ENCODE data around the gene KCNMA1.
"Not testable (repeated sequence)": the region's sequence is repeated elsewhere in the genome, so short reads cannot be mapped to it uniquely, and the experiment has no call there.

The KCNMA1 gene

GRCh38 chr10:77592946-77593636 lies 44.5 kb downstream of the KCNMA1 start:
- H3K9me3 ChIP-seq (ENCODE audit: control insufficient read depth in 2 of 2, low read length in 2 of 2), result no peaks in the 10 kb centered on the region
- H3K27me3 ChIP-seq (ENCODE audit: control insufficient read depth in 1 of 2, insufficient read depth in 2 of 2, low read length in 2 of 2), result no peaks in the 10 kb centered on the region
- H3K9ac ChIP-seq (ENCODE audit: low read length in 2 of 2), result no peak overlapping the region
- no peaks in the 10 kb centered on the region for H3K36me3 ChIP-seq (ENCODE audit: control insufficient read depth in 2 of 2, insufficient read depth in 2 of 2, low read length in 2 of 2)
- H3K27ac ChIP-seq (ENCODE audit: low read length), result peak overlapping the region; percentile 58
- H3K4me3 ChIP-seq (ENCODE audit: low read length in 2 of 2), result no peak overlapping the region
- peaks cover 48% of the 10 kb centered on the region for H3K4me1 ChIP-seq (ENCODE audit: control insufficient read depth, insufficient read depth, low read length)

- Histone ChIP-seq H3K27me3 (ENCODE audit: control insufficient read depth in 1 of 2, insufficient read depth in 2 of 2, low read length in 2 of 2) (no peaks in the 10 kb centered on the region), H3K4me3 (ENCODE audit: low read length in 2 of 2) (no peak overlapping the region), H3K9me3 (ENCODE audit: control insufficient read depth in 2 of 2, low read length in 2 of 2) (no peaks in the 10 kb centered on the region), H3K4me1 (ENCODE audit: control insufficient read depth, insufficient read depth, low read length) (peaks cover 53% of the 10 kb centered on the region), H3K27ac (ENCODE audit: low read length) (peak overlapping the region; percentile 58), H3K9ac (ENCODE audit: low read length in 2 of 2) (no peak overlapping the region), H3K36me3 (ENCODE audit: control insufficient read depth in 2 of 2, insufficient read depth in 2 of 2, low read length in 2 of 2) (no peaks in the 10 kb centered on the region)
Observed at GRCh38 chr10:77592510-77592909, 45.1 kb downstream of the KCNMA1 start.

GRCh38 chr10:77591238-77591880 lies 46.2 kb downstream of the KCNMA1 start:
- Histone ChIP-seq H3K4me3 (ENCODE audit: low read length in 2 of 2) (peak overlapping the region in 1 of 2 donors; percentile 54), H3K4me1 (ENCODE audit: control insufficient read depth, insufficient read depth, low read length) (peaks cover 61% of the 10 kb centered on the region), H3K9me3 (ENCODE audit: control insufficient read depth in 2 of 2, low read length in 2 of 2) (no peaks in the 10 kb centered on the region), H3K27ac (ENCODE audit: low read length) (peak overlapping the region; percentile 90), H3K36me3 (ENCODE audit: control insufficient read depth in 2 of 2, insufficient read depth in 2 of 2, low read length in 2 of 2) (no peaks in the 10 kb centered on the region), H3K27me3 (ENCODE audit: control insufficient read depth in 1 of 2, insufficient read depth in 2 of 2, low read length in 2 of 2) (no peaks in the 10 kb centered on the region), H3K9ac (ENCODE audit: low read length in 2 of 2) (peak overlapping the region; percentile 42 to 49)

GRCh38 chr10:77590344-77591237 lies 47.0 kb downstream of the KCNMA1 start:
- Histone ChIP-seq H3K27me3 (ENCODE audit: control insufficient read depth in 1 of 2, insufficient read depth in 2 of 2, low read length in 2 of 2) (no peaks in the 10 kb centered on the region), H3K9me3 (ENCODE audit: control insufficient read depth in 2 of 2, low read length in 2 of 2) (no peaks in the 10 kb centered on the region), H3K4me3 (ENCODE audit: low read length in 2 of 2) (peak overlapping the region in 1 of 2 donors; percentile 54), H3K4me1 (ENCODE audit: control insufficient read depth, insufficient read depth, low read length) (peaks cover 66% of the 10 kb centered on the region), H3K27ac (ENCODE audit: low read length) (peak overlapping the region; percentile 90), H3K36me3 (ENCODE audit: control insufficient read depth in 2 of 2, insufficient read depth in 2 of 2, low read length in 2 of 2) (no peaks in the 10 kb centered on the region), H3K9ac (ENCODE audit: low read length in 2 of 2) (peak overlapping the region; percentile 42 to 49)

GRCh38 chr10:77589703-77590102 lies 47.9 kb downstream of the KCNMA1 start:
- peaks cover 73% of the 10 kb centered on the region for H3K4me1 ChIP-seq (ENCODE audit: control insufficient read depth, insufficient read depth, low read length)

GRCh38 chr10:77588886-77589285 lies 48.7 kb downstream of the KCNMA1 start:
- Histone ChIP-seq H3K9ac (ENCODE audit: low read length in 2 of 2) (no peak overlapping the region), H3K4me1 (ENCODE audit: control insufficient read depth, insufficient read depth, low read length) (peaks cover 71% of the 10 kb centered on the region), H3K4me3 (ENCODE audit: low read length in 2 of 2) (no peak overlapping the region), H3K36me3 (ENCODE audit: control insufficient read depth in 2 of 2, insufficient read depth in 2 of 2, low read length in 2 of 2) (peaks cover 0 to 2% of the 10 kb centered on the region in 2 donors), H3K27ac (ENCODE audit: low read length) (peak overlapping the region; percentile 88), H3K9me3 (ENCODE audit: control insufficient read depth in 2 of 2, low read length in 2 of 2) (no peaks in the 10 kb centered on the region), H3K27me3 (ENCODE audit: control insufficient read depth in 1 of 2, insufficient read depth in 2 of 2, low read length in 2 of 2) (no peaks in the 10 kb centered on the region)

More at GRCh38 chr10:77589703-77590102, 47.9 kb downstream of the KCNMA1 start:
- H3K9ac ChIP-seq (ENCODE audit: low read length in 2 of 2); H3K36me3 ChIP-seq (ENCODE audit: control insufficient read depth in 2 of 2, insufficient read depth in 2 of 2, low read length in 2 of 2); H3K9me3 ChIP-seq (ENCODE audit: control insufficient read depth in 2 of 2, low read length in 2 of 2); H3K27me3 ChIP-seq (ENCODE audit: control insufficient read depth in 1 of 2, insufficient read depth in 2 of 2, low read length in 2 of 2); H3K4me3 ChIP-seq (ENCODE audit: low read length in 2 of 2): not testable (repeated sequence)
- H3K27ac ChIP-seq (ENCODE audit: low read length), result peak overlapping the region; percentile 88

- no peaks in the 10 kb centered on the region for H3K27me3 ChIP-seq (ENCODE audit: control insufficient read depth in 1 of 2, insufficient read depth in 2 of 2, low read length in 2 of 2)
- H3K27ac ChIP-seq (ENCODE audit: low read length), result peak overlapping the region; percentile 88
- H3K9me3 ChIP-seq (ENCODE audit: control insufficient read depth in 2 of 2, low read length in 2 of 2), result no peaks in the 10 kb centered on the region
- peaks cover 0 to 2% of the 10 kb centered on the region in 2 donors for H3K36me3 ChIP-seq (ENCODE audit: control insufficient read depth in 2 of 2, insufficient read depth in 2 of 2, low read length in 2 of 2)
- H3K4me3 ChIP-seq (ENCODE audit: low read length in 2 of 2), result peak overlapping the region; percentile 14 to 41
- H3K9ac ChIP-seq (ENCODE audit: low read length in 2 of 2), result peak overlapping the region; percentile 42 to 51
- H3K4me1 ChIP-seq (ENCODE audit: control insufficient read depth, insufficient read depth, low read length), result peaks cover 56% of the 10 kb centered on the region
Observed at GRCh38 chr10:77587416-77587790, 50.2 kb downstream of the KCNMA1 start.

- H3K27ac ChIP-seq (ENCODE audit: low read length), result peak overlapping the region; percentile 88
- H3K4me1 ChIP-seq (ENCODE audit: control insufficient read depth, insufficient read depth, low read length), result peaks cover 54% of the 10 kb centered on the region
- H3K27me3 ChIP-seq (ENCODE audit: control insufficient read depth in 1 of 2, insufficient read depth in 2 of 2, low read length in 2 of 2), result no peaks in the 10 kb centered on the region
- peaks cover 0 to 2% of the 10 kb centered on the region in 2 donors for H3K36me3 ChIP-seq (ENCODE audit: control insufficient read depth in 2 of 2, insufficient read depth in 2 of 2, low read length in 2 of 2)
- peak overlapping the region in 1 of 2 donors; percentile 36 for H3K9ac ChIP-seq (ENCODE audit: low read length in 2 of 2)
- no peaks in the 10 kb centered on the region for H3K9me3 ChIP-seq (ENCODE audit: control insufficient read depth in 2 of 2, low read length in 2 of 2)
- peak overlapping the region; percentile 14 to 41 for H3K4me3 ChIP-seq (ENCODE audit: low read length in 2 of 2)
Observed at GRCh38 chr10:77586719-77587415, 50.7 kb downstream of the KCNMA1 start.

- Histone ChIP-seq H3K9me3 (ENCODE audit: control insufficient read depth in 2 of 2, low read length in 2 of 2) (no peaks in the 10 kb centered on the region), H3K27ac (ENCODE audit: low read length) (no peak overlapping the region), H3K9ac (ENCODE audit: low read length in 2 of 2) (no peak overlapping the region), H3K4me3 (ENCODE audit: low read length in 2 of 2) (no peak overlapping the region), H3K27me3 (ENCODE audit: control insufficient read depth in 1 of 2, insufficient read depth in 2 of 2, low read length in 2 of 2) (no peaks in the 10 kb centered on the region), H3K4me1 (ENCODE audit: control insufficient read depth, insufficient read depth, low read length) (peaks cover 37% of the 10 kb centered on the region), H3K36me3 (ENCODE audit: control insufficient read depth in 2 of 2, insufficient read depth in 2 of 2, low read length in 2 of 2) (peaks cover 0 to 2% of the 10 kb centered on the region in 2 donors)
Observed at GRCh38 chr10:77584938-77585337, 52.7 kb downstream of the KCNMA1 start.

GRCh38 chr10:77583527-77583926 lies 54.1 kb downstream of the KCNMA1 start:
- H3K4me1 ChIP-seq (ENCODE audit: control insufficient read depth, insufficient read depth, low read length), result peaks cover 38% of the 10 kb centered on the region
- no peaks in the 10 kb centered on the region for H3K9me3 ChIP-seq (ENCODE audit: control insufficient read depth in 2 of 2, low read length in 2 of 2)
- H3K9ac ChIP-seq (ENCODE audit: low read length in 2 of 2), result no peak overlapping the region
- no peak overlapping the region for H3K27ac ChIP-seq (ENCODE audit: low read length)
- no peak overlapping the region for H3K4me3 ChIP-seq (ENCODE audit: low read length in 2 of 2)
- peaks cover 0 to 2% of the 10 kb centered on the region in 2 donors for H3K36me3 ChIP-seq (ENCODE audit: control insufficient read depth in 2 of 2, insufficient read depth in 2 of 2, low read length in 2 of 2)
- no peaks in the 10 kb centered on the region for H3K27me3 ChIP-seq (ENCODE audit: control insufficient read depth in 1 of 2, insufficient read depth in 2 of 2, low read length in 2 of 2)
